ENCODE data around the gene DNASE2B.

DNASE2B gene

DNA sequence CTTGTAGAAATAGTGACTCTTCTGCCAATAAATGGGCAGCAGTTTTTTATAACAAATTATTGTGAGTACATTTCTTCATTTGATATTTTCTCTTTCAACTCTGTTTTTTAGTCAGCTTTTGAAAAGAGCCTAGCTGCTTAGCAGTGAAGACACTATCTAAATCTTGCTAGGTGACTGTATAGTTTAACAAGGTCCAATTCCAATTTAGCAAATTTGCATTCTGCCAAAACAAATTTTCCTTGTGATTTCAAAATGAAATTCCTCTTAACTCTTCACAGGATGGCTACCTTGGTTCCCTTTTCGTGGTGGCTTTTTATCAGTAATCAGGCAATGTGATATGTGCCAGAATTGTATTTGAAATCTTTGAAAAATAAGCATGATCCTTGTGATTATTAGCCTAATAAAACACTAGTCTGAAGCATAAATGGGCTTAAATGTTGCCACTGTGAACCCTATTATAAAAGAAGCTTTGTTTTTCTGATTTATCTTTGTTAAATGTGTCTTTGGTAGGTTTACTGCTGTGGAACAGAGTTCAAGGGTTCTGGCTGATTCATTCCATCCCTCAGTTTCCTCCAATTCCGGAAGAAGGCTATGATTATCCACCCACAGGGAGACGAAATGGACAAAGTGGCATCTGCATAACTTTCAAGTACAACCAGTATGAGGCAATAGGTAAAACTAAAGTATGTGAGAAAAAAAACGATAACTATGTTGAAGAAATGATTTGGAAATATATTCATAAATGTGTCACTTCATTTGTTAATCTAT, 12.2 kb downstream of the DNASE2B start:
- in situ Hi-C loops (cut with HindIII; ENCODE audit: low sequenced_read_pairs): no loop called here

DNA sequence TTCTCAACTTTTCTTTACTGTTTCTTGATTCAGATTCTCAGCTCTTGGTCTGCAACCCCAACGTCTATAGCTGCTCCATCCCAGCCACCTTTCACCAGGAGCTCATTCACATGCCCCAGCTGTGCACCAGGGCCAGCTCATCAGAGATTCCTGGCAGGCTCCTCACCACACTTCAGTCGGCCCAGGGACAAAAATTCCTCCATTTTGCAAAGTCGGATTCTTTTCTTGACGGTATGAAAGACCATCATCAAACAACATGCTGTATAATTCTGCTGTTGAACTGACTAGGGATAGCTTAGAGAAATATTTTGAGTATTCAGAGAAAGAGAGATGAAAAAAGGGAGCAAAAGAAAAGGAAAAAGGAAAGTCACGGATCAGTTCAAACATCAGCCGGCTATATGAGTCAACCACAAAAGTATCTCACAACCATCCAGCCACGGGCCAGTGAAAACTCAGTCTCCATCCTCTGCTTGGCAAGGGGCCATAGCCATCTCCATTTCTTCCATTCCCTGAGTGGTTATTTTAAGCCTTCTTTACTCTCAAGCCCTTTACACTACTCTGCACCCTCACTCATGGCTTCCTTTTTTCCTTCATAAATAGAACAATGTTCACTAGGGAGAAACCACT, 14.1 kb downstream of the DNASE2B start:
- in situ Hi-C loops (cut with HindIII; ENCODE audit: low sequenced_read_pairs): no loop called here

DNA sequence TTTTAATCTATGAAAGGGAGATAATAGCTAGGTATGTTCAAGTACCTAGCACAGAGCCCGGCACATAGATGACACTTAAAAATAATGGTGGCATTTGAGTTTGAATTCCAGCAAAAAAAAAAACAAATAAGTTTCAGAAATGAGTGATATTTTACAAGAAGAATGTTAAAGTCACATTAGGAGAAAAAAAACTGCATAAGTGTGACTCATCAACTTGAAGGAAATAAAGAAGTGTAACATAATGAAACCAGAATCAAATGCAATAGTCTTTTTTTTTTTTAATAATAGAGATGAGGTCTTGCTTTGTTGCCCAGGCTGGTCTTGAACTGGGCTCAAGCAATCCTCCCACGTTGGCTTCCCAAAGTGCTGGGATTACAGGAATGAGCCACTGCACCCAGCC, 17.1 kb downstream of the DNASE2B start:
- in situ Hi-C loops (cut with HindIII; ENCODE audit: low sequenced_read_pairs): no loop called here

DNA sequence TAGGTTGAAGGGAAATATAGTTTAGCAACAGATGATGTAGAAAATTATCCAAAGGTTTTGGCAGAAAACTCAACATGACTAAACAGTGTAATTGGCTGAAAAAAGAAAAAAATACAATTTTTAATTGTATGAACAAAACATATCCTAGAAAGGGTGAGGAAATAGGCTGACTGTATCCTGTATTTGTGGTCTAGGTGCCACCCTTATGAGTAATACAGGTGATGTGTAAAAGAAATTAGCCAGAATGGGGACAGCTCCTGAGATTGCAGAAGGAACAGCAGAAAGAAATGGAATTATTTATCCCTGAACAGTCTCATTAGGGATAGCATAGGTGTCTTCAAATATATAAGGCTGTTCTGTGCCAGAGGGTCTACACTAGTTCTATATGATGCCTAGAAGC, 24.6 kb downstream of the DNASE2B start:
- in situ Hi-C loops (cut with HindIII; ENCODE audit: low sequenced_read_pairs): no loop called here

DNA sequence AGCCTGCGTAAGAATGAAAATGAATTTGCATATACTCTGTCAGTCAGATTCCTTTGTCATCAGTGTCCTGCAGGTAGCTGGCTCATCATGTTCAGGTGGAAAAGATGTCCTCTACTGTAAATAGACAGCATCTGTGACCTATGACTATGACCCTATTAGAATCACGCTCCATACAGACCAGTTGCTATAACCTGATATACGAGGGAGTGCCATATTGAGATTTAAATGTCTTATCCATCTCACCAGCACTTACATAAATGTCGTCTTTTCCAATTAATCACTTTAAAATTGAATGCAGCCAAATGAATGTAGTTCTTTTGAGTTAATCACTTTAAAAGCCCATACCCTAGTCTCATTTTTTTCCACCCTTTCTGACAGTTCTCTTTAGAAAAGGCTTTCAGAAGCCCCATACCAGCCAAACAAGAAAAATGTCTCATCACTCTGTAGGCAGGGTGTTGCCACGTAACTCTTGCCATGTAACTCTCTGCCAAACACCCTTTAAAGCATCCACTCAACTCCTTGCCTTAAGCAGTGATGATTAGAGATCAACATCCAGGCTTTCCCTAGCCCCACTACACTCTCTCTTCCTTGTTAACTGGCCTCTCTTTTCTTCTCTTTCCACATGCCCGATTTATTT, 26.3 kb downstream of the DNASE2B start:
- in situ Hi-C loops (cut with HindIII; ENCODE audit: low sequenced_read_pairs): loop anchor here (25.0 kb wide), 1 partner anchor 262 kb away; no protein-coding TSS in a partner anchor

DNA sequence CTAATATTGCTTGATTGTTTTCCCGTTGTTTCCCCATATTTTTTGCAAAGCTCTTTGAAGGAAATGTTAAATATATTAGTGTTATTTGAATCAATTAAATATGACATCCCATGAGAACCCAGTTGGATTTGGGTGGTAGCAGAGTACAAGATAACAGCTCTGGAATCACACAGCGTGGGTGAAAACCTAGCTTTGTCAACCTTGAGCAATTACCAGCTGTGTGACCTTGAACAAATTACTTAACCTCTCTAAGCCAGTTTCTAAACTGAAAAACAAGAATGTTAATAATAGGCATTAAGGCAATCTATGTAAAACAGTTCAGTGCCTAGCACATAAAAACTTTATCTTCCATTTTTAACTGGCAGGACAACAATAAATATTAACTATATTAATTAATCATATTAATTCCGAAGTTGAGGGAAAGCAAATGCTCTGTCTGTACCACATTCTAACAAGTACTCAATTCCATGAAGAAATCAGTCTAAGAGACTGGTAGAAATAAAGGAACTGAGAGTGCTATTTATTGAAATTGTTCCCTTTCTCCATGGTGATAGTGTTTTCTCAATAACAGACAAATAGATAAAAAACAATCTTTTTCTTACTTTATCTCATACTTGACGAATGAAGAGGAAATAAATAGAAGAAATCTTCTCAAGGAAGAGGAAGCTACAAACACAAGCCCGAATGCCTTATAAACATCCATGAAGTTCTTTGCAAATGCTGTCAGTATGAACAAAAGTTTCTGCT, 27.0 kb downstream of the DNASE2B start:
- in situ Hi-C loops (cut with HindIII; ENCODE audit: low sequenced_read_pairs): loop anchor here (25.0 kb wide), 1 partner anchor 263 kb away; no protein-coding TSS in a partner anchor

GRCh38 chr1:84426376-84426775, 28.1 kb downstream of the DNASE2B start:
- in situ Hi-C loops (cut with HindIII; ENCODE audit: low sequenced_read_pairs): loop anchor here (25.0 kb wide), 1 partner anchor 264 kb away; no protein-coding TSS in a partner anchor

- in situ Hi-C loops (cut with HindIII; ENCODE audit: low sequenced_read_pairs): loop anchor here (25.0 kb wide), 1 partner anchor 265 kb away; no protein-coding TSS in a partner anchor
Observed at GRCh38 chr1:84427250-84428188, 29.2 kb downstream of the DNASE2B start.

DNA sequence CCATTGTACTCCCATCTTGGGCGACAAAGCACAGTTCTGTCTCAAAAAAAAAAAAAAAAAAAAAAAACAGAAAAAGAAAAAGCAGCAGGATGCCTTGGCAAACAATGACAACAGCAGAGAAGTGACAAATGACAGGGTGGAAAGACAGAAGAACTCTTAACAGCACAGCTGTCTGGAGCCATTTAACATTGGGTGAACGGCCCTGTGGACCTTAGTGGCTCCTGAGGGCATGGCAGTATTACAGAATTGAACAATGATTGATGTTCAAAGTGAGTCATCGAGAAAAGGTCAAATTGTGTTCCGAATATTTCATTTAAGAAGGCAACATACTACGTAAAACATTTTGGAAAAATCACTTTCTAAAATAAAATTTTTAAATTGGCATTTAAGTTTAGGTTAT, 30.0 kb downstream of the DNASE2B start:
- in situ Hi-C loops (cut with HindIII; ENCODE audit: low sequenced_read_pairs): loop anchor here (25.0 kb wide), 1 partner anchor 266 kb away; no protein-coding TSS in a partner anchor

DNA sequence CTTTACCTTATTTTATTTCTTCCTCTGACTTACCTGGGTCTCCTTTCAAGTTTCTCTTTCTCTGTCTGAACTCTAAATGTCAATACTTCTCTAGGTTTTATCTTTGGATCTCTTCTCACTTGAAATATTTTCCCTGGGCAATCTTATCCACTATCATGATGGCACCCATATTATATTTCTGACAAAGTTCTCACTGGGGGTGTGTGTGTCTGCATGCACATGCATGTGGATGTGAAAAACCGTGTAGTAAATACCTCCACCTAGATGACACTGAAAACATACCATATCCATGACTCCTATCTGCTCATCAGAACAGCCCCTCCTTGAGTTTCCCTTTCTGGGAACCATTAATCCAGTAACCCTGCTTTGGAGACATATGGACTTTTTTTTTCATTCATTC, 30.9 kb downstream of the DNASE2B start:
- in situ Hi-C loops (cut with HindIII; ENCODE audit: low sequenced_read_pairs): loop anchor here (25.0 kb wide), 1 partner anchor 267 kb away; no protein-coding TSS in a partner anchor

- in situ Hi-C loops (cut with HindIII; ENCODE audit: low sequenced_read_pairs): loop anchor here (25.0 kb wide), 1 partner anchor 268 kb away; no protein-coding TSS in a partner anchor
Observed at GRCh38 chr1:84430546-84430945, 32.3 kb downstream of the DNASE2B start.

GRCh38 chr1:84433258-84434080, 35.2 kb downstream of the DNASE2B start:
- in situ Hi-C loops (cut with HindIII; ENCODE audit: low sequenced_read_pairs): loop anchor here (25.0 kb wide), 1 partner anchor 271 kb away; no protein-coding TSS in a partner anchor

DNA sequence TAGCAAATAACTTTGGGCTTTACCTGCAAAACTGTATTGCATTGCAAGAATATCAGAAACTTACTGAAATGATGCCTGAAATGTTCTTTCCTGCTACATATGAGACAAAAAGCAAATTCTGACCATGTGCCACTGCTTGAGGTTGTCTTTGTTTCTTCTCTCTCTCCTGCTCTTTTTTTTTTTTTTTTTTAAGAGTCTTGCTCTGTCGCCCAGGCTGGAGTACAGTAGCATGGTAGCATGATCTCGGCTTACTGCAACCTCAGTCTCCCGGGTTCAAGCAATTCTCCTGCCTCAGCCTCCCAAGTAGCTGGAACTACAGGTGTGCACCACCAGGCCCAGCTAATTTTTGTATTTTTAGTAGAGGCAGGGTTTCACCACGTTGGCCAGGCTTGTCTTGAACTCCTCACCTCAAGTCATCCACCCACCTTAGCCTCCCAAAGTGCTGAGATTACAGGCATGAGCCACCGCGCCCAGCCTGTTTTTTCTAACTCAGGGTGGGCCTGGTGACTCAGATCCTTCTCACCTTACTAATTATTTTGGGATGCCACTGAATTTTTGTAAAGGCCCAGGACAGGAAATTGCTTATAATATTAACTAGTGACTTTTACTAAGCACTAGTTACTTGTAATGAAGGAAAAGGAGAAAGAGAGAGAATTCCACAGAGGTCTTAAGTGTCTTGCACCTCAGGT, 35.9 kb downstream of the DNASE2B start:
- in situ Hi-C loops (cut with HindIII; ENCODE audit: low sequenced_read_pairs): loop anchor here (25.0 kb wide), 1 partner anchor 272 kb away; no protein-coding TSS in a partner anchor

- in situ Hi-C loops (cut with HindIII; ENCODE audit: low sequenced_read_pairs): loop anchor here (5.0 to 25.0 kb wide), 2 partner anchors 273 to 342 kb away; no protein-coding TSS in a partner anchor
Observed at GRCh38 chr1:84434801-84435549, 36.7 kb downstream of the DNASE2B start.

- in situ Hi-C loops (cut with HindIII; ENCODE audit: low sequenced_read_pairs): loop anchor here (5.0 to 25.0 kb wide), 2 partner anchors 275 to 340 kb away; no protein-coding TSS in a partner anchor
Observed at GRCh38 chr1:84436876-84437655, 38.8 kb downstream of the DNASE2B start.

GRCh38 chr1:84442256-84442655, 44.0 kb downstream of the DNASE2B start:
- in situ Hi-C loops (cut with HindIII; ENCODE audit: low sequenced_read_pairs): loop anchor here (25.0 kb wide), 1 partner anchor 280 kb away; no protein-coding TSS in a partner anchor

Measured in DLD1 (cell line).